RWPE2 (cell line): Measurements from ENCODE around the gene UNC5A.

ENCODE experiments used
- ATAC-seq: fragments of 200-7000 bp; cut with Tn5 transposase; 3 replicates; pipeline ENCODE4 v1.9.1; 2021; ENCODE audit warnings: low read depth
- DNase-seq: peaks from one replicate; pipeline ENCODE4 v3.0.0-alpha.2; 2020; ENCODE audit warnings: low spot score
- H3K27ac ChIP-seq: fragments of 450-650 bp; 2 replicates; pipeline ENCODE4 v1.5.1; 2017; ENCODE audit warnings: mild to moderate bottlenecking; ENCODE audit not compliant: poor library complexity, severe bottlenecking
- H3K27me3 ChIP-seq: fragments of 250-450 bp; sonication (Bioruptor Pico); 2 replicates; pipeline ENCODE4 v1.5.1; 2021; ENCODE audit warnings: mild to moderate bottlenecking, moderate library complexity; ENCODE audit not compliant: insufficient read depth, poor library complexity, severe bottlenecking
- H3K36me3 ChIP-seq: fragments of 250-450 bp; sonication (Bioruptor Pico); 2 replicates; pipeline ENCODE4 v1.5.1; 2020; ENCODE audit warnings: low read depth, mild to moderate bottlenecking, moderate library complexity
- H3K4me1 ChIP-seq: fragments of 250-450 bp; sonication (Bioruptor Pico); 2 replicates; pipeline ENCODE4 v1.5.1; 2021; ENCODE audit warnings: mild to moderate bottlenecking, moderate library complexity; ENCODE audit not compliant: insufficient read depth, poor library complexity, severe bottlenecking
- H3K4me3 ChIP-seq: fragments of 250-450 bp; sonication (Bioruptor Pico); 2 replicates; pipeline ENCODE4 v1.5.1; 2021; ENCODE audit warnings: mild to moderate bottlenecking, moderate library complexity; ENCODE audit not compliant: severe bottlenecking
- H3K9me3 ChIP-seq: fragments of 250-450 bp; sonication (Bioruptor Pico); 2 replicates; pipeline ENCODE4 v1.5.1; 2021; ENCODE audit warnings: mild to moderate bottlenecking, moderate library complexity; ENCODE audit not compliant: severe bottlenecking
- TF ChIP-seq, protein P1 (sequence below): fragments of 450-650 bp; IDR thresholded peaks from one replicate; pipeline ENCODE4 v1.5.1; 2017; ENCODE audit warnings: mild to moderate bottlenecking, moderate library complexity; ENCODE audit not compliant: poor library complexity, severe bottlenecking

Gene UNC5A

DNA sequence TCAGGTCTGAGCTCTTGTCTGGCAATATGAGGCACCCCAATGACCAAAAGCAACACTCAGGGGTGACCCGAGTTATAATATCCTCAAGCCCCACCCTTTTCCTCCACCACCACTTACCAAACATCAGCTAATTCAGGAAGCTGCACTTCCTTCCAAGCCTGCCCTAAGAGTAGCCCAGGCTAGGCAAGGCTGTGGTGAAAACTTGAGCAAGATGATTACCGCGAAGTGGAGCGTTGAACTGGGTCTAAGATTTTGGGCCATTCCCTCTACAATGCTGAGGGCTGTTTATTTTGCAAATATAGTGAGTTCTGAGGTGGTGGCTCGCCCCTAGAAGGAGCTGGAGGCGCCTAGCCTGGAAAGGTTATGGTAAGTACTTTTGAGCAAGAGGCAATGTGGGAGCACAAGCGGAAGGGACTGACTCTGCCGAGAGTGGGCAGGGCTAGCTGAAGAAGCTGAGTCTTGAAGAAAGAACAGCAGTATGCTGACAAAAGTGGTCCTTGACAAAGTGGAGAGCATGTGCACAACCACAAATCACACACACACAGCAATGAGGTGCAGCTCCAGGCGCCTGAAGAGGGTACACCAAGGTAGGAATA lies 89.0 kb downstream of the UNC5A start, which contains the start of gene HK3:
HK3 (minus strand) TSS at position 51 of the 596 bp plus-strand sequence. CDS start 3,187 bp downstream, outside the sequence.
- H3K4me1 ChIP-seq, result no peaks in the 10 kb centered on the region
- ATAC-seq, result no peak

DNA sequence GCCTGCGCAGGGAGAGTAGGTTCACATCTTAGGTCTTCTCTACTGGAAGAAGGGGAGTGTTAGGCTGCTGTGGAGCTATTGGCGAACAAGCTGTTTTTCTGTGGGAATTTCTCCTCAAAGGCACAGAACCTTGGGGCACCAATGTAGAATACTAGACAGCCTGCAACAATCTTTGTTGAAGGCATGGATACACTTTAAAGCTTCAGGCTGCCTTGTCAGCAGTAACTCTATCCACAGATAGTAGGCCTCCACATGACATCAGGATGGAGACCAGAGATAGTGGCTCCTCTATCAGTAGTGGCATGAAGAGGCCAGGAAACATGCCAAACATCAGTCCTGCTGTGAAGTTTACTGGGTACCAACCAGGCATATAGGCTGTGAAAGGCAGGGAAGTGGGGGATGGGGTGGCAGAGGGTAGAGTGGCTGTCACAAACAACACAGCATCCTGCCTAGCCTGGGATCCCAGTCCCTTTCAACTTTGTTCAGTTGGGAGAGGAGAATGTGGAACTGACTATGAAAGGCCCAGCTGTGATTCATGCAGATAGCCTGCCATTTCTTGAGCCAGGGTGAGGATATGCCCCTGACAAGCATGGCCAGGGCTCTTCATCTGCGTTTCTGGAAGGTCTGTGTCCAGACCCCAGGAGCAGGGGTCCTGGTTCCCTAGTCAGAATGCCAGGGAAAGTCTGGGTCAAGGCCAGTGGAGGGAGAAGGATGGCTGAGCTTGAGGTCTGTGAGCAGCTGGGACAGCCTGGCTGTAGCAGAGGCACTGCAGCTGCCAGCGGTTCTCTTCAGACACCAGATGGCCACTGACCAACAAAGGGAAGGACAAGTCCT lies 89.8 kb downstream of the UNC5A start:
- DNase-seq (no peak), ATAC-seq (peak; percentile 7; the same call in 1 of the 3 replicates)
- peaks cover 22% of the 10 kb centered on the region for H3K36me3 ChIP-seq
- no peaks in the 10 kb centered on the region for H3K9me3 ChIP-seq
- no peak overlapping the region for H3K27ac ChIP-seq
- H3K27me3 ChIP-seq, result no peaks in the 10 kb centered on the region
- H3K4me1 ChIP-seq, result no peaks in the 10 kb centered on the region
- no peak overlapping the region for H3K4me3 ChIP-seq
- TF ChIP-seq, protein P1, sequence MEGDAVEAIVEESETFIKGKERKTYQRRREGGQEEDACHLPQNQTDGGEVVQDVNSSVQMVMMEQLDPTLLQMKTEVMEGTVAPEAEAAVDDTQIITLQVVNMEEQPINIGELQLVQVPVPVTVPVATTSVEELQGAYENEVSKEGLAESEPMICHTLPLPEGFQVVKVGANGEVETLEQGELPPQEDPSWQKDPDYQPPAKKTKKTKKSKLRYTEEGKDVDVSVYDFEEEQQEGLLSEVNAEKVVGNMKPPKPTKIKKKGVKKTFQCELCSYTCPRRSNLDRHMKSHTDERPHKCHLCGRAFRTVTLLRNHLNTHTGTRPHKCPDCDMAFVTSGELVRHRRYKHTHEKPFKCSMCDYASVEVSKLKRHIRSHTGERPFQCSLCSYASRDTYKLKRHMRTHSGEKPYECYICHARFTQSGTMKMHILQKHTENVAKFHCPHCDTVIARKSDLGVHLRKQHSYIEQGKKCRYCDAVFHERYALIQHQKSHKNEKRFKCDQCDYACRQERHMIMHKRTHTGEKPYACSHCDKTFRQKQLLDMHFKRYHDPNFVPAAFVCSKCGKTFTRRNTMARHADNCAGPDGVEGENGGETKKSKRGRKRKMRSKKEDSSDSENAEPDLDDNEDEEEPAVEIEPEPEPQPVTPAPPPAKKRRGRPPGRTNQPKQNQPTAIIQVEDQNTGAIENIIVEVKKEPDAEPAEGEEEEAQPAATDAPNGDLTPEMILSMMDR, result no peak

More for the DNA sequence above, 89.0 kb downstream of the UNC5A start, which contains the start of gene HK3:
- peaks cover 15% of the 10 kb centered on the region for H3K36me3 ChIP-seq
- TF ChIP-seq, protein P1, result no peak
- DNase-seq, result no peak
- H3K9me3 ChIP-seq, result no peaks in the 10 kb centered on the region
- no peak within 1 kb of the TSS for H3K27ac ChIP-seq
- no peak within 1 kb of the TSS for H3K4me3 ChIP-seq
- no peaks in the 10 kb centered on the region for H3K27me3 ChIP-seq

DNA sequence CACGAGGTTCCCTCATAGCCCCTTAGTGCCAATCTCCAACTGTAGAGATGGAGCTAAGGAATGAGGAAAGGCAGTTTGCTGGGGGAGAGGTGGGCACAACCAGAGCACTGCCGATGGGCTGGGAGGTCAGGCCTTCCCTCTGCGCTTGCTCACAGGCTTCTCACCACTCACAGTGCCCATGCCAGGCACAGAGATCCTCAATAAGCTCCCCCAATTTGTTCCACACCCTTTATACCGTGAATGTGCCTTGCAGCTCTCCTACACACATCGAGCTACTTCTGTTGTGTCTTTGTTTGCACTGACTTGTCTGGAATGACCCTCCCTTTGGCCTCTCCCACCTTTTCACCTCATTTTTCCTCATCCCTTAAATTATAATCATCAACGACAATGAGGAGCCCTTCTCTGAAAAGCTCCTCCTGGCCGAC lies 90.4 kb downstream of the UNC5A start:
- H3K9me3 ChIP-seq, result no peaks in the 10 kb centered on the region
- H3K27me3 ChIP-seq, result no peaks in the 10 kb centered on the region
- peaks cover 29% of the 10 kb centered on the region for H3K36me3 ChIP-seq
- H3K4me1 ChIP-seq, result no peaks in the 10 kb centered on the region
- no peak for DNase-seq
- no peak overlapping the region for H3K4me3 ChIP-seq
- TF ChIP-seq, protein P1, result no peak
- no peak overlapping the region for H3K27ac ChIP-seq
- ATAC-seq, result no peak

DNA sequence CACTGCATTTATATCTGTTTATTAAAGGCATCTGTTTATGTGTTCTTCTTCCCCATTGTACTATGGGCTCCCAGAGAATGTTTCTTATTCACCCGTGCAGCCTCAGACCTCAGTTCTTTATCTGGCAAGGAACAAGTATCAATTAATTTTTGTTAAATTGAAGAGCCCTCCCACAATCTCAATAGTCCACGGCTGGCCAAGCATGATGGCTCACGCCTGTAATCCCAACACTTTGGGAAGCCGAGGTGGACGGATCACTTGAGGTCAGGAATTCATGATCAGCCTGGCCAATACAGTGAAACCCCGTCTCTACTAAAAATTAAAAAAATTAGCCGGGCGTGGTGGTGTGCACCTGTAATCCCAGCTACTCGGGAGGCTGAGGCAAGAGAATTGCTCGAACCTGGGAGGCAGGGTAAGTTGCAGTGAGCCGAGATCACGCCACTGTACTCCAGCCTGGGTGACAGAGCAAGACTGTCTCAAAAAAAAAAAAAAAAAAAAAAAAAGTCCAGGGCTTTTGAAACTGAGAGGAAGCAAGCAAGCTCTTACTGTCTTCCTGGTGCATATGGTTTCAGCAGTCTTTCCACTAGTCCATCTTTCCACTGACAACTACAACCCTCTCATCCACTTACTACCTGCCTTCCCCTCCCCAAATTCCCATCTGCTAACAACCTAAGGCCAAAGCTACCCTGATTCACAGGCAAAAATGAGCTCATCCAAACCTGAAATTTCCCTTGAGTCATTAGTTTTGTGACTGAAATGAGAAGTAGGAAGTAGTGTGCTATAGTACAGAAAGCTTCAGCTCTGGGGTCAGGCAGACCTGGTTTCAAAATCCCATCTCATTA lies 91.1 kb downstream of the UNC5A start:
- TF ChIP-seq, protein P1, result no peak
- H3K9me3 ChIP-seq, result no peaks in the 10 kb centered on the region
- no peaks in the 10 kb centered on the region for H3K27me3 ChIP-seq
- DNase-seq (no peak), ATAC-seq (no peak)
- no peaks in the 10 kb centered on the region for H3K4me1 ChIP-seq
- peaks cover 36% of the 10 kb centered on the region for H3K36me3 ChIP-seq
- no peak overlapping the region for H3K4me3 ChIP-seq
- no peak overlapping the region for H3K27ac ChIP-seq
